ENCODE data around the gene CYB5D1.

CYB5D1 gene

DNA sequence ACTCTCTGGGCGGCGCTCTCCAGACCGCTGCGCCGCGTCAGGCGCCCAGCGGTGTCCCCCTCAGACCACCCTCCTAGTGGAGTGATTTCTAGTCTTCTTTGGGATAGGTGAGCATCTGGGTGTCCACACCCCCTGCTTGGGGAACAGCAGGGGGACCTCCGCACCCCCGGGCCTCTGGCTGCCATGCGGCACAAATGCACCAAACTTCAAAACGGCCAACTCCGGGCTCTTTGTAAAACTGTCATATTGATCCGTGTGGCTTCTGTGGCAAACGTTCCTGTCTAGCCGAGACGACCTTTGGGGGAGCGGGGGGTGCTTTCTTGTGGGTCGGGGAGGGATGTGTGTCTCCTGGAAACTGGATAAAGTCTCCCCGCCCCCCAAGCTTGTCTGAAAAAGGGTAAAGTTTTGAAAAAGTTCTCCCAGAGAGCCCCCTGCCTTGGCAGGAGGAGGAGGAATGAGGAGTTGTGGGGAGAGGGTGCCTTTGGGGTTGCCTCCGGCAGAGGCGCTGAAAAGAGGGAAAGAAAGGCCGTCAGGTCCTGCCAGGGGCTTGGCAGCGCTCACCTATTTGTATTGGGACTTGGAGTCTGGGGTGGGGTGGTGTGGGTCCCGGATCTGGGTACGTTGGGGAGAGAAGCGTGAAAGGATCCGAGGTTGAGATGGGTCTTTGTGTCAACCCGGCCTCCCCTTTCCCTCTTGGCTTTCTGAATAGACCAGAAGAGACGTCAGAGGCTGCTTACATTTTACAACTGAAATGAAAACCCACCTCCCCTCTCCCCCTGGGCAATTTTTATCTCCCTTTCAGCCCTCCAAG is 28.6 kb downstream of the CYB5D1 start:
- peak; percentile 31 for DNase-seq (ENCODE audit: low read depth)

DNA sequence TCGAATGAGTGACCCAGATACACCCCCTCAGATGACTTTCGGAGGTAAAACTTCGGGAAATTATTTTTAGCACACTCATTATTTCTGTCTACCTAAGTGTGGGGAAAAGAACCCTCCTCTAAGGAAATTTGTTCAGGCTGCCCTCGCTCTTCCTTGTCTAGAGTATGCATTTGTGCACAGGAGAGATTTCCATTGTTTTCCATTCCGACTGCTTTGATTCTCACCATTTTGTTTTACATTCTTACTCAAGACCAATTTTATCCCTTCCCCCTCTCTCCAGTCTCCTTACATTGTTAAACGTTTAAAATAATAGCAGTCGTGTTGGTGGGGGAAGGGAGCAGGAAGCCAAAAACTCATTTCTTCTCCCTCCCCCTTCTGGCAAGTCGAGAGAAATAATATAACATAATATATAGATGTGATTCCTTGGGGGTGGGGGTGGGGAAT is 29.3 kb downstream of the CYB5D1 start:
- DNase-seq (ENCODE audit: low read depth) = no peak

DNA sequence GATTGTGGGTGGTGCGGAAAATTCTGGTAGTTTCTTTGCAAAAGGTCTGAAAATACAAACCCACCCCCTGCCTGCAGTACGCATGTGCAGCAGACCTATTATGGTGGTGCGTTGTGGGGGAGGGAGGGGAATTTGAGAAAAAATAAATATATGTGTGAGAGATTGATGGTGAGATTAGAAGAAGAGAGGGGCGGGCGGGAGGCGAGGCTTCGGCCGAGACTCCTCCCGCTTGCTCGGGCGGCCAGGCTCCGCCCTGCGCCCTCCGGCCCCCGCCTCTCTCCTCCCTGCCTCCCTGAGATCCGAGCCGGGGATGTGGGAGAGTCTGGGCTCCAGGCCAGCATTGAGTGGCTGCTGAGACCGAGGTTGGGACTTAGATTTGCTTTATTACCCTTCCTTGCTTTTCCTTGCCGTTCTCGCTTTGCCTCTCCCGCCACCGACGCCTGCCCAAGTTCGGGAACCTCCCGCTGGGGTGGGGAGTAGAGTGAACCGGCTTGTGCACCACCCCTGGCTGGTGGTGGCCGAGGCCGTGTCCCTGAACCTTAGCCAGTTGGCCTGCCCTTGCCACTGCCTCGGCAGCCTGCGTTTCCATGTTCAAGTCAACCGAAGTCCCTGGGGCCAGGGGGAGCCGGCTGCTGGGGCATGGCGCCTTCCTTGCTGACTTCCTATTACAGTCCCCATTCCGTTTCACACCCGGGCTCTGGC is 29.8 kb downstream of the CYB5D1 start:
- peak; percentile 98 for DNase-seq (ENCODE audit: low read depth)

DNA sequence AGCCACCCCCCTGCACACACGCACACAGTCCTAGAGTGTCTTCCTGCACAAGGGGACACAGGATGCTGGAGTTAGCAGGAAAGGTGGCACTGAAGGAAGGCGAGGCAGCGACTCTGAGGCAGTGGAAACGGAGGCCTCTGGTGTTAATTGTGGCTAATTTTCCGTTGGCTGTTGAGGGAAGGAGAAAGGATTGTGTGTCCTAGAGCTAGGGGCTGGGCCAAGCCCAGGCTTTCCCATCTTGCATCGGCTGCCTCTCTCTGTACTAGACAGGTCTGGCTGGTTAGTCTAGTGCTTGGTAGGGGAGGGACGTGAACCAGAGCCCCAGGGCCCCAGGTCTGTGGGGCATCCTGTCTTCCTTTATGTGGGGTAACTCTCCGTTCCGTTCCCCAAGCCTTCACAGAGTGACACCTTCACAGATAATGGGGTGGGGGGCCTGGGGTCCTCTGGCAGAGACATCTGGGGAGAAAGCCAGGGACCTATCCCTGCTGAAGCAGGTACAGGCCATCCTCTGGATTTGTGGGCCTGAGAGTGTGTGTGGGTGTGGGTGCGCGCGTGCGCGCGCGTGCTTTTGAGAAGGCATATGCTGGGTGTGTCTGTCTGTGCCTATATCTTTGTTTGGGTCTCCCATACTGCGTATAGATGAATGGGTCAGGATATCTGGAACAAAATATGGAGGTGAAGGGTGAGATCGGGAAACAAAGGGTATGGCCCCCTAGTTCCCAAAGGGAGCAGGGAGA is 30.5 kb downstream of the CYB5D1 start, which contains the start of gene CHD3:
TSS of gene CHD3 (plus strand) at position 606 of the 737 bp plus-strand sequence. CDS start 212 bp downstream, outside the sequence.
- no peak for DNase-seq (ENCODE audit: low read depth)

DNA sequence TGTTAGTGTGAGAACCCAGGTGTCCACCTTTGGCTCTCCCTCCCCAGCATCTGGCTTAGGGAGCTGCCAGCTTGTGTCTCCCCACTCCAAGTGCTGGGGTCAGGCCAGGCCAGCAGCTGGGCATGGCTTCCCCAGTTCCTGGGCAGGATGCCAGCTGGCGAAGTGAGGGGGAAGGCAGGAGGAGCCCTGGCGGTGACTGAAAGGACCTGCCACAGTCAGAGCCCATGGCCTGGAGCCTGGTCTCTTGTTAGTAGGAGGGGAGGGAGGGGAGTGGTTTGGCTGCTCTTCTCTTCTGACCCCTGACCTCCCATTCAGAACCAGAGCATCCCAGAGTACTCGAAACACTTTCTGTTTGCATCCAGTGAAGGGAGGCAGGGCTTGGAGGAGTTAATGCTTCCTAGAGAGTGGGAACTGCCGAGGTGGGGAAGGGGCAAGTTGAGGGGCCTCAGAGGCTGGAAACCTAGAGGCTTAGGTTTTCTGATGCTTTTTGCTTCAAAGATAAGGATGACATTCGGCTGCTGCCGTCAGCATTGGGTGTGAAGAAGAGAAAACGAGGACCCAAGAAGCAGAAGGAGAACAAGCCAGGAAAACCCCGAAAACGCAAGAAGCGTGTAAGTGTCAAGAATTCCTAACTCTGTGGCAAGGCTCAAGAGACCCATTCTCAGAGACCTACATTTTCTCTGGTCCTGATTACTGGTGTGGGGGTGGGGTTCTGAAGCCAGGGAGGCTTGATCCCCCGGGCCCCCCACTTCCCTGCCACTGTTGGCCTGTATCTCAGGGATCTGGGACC is 31.6 kb downstream of the CYB5D1 start:
- peak; percentile 94 for DNase-seq (ENCODE audit: low read depth)

DNA sequence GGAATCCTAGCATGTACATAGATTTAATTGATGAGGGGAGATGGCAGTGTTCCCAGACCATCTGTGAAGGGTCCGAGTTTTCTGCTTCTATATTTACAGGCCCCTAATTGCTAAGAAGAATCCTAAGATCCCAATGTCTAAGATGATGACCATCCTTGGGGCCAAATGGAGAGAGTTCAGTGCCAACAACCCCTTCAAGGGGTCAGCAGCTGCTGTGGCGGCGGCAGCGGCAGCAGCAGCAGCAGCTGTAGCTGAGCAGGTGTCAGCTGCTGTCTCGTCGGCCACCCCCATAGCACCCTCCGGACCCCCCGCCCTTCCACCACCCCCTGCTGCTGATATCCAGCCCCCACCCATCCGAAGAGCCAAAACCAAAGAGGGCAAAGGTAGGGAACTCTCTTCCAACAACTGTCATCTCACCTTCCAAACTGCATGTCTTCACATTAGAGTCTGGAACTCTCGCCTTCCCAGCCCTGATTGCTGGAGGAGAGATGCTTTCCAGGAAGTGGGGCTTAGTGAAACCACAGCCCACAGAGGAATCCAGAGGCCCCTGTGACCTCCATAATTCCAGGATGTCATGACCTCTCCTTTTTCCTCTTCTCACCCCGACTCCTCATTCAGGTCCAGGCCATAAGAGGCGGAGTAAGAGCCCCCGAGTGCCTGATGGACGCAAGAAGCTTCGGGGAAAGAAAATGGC is 35.5 kb downstream of the CYB5D1 start:
- DNase-seq (ENCODE audit: low read depth) = no peak

DNA sequence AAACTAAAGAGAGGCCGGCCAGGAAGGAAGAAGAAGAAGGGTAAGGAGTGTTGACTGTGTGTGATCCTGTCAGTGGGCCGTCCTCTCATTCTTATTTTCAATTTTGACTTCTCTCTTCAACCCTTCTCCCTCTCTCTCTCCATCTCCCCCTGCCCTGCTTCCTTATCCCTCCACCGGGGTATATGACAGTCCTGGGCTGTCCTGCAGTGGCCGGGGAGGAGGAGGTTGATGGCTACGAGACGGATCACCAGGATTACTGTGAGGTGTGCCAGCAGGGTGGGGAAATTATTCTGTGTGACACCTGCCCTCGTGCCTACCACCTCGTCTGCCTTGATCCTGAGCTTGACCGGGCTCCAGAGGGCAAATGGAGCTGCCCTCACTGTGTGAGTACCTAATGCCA is 36.4 kb downstream of the CYB5D1 start:
- no peak for DNase-seq (ENCODE audit: low read depth)

DNA sequence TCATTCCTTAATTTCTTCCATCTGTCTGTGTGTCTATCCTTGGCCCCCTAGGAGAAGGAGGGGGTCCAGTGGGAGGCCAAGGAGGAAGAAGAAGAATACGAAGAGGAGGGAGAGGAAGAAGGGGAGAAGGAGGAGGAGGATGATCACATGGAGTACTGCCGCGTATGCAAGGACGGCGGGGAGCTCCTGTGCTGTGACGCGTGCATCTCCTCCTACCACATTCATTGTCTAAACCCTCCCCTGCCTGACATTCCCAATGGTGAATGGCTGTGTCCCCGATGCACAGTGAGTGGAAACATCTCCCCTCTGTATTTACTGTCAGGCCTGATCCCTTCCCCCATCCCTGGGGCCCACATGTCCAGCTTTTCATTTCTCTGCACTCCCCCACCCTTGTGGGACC is 37.1 kb downstream of the CYB5D1 start:
- DNase-seq (ENCODE audit: low read depth) = no peak

DNA sequence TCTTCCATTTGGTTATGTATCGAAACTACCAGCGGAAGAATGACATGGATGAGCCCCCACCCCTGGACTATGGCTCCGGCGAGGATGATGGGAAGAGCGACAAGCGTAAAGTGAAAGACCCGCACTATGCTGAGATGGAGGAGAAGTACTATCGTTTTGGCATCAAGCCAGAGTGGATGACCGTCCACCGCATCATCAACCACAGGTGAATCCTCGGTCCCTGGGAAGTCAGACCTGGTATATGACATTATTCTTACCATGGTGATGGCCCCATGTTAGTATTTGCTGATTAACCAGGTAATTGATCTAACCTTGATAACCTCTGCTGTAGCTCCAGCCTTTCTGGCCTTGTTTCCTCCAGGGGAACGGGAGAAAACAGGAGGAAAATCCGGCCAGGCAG is 39.3 kb downstream of the CYB5D1 start:
- no peak for DNase-seq (ENCODE audit: low read depth)

DNA sequence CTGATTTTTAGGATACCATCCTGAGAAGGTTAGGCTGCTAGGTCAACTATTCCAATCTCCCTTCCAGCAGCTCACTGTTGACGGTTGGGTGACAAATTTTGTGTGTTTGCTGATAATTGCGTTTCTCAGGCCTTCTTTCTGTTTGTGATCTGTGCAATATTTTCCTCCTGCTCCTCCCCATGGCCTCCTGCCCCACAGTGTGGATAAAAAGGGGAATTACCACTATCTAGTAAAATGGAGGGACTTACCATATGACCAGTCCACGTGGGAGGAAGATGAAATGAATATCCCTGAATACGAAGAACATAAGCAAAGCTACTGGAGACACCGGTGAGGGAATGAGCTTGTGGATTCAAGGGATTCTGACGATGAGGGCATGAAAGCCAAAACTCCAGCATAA is 40.0 kb downstream of the CYB5D1 start:
- peak; percentile 70 for DNase-seq (ENCODE audit: low read depth)

DNA sequence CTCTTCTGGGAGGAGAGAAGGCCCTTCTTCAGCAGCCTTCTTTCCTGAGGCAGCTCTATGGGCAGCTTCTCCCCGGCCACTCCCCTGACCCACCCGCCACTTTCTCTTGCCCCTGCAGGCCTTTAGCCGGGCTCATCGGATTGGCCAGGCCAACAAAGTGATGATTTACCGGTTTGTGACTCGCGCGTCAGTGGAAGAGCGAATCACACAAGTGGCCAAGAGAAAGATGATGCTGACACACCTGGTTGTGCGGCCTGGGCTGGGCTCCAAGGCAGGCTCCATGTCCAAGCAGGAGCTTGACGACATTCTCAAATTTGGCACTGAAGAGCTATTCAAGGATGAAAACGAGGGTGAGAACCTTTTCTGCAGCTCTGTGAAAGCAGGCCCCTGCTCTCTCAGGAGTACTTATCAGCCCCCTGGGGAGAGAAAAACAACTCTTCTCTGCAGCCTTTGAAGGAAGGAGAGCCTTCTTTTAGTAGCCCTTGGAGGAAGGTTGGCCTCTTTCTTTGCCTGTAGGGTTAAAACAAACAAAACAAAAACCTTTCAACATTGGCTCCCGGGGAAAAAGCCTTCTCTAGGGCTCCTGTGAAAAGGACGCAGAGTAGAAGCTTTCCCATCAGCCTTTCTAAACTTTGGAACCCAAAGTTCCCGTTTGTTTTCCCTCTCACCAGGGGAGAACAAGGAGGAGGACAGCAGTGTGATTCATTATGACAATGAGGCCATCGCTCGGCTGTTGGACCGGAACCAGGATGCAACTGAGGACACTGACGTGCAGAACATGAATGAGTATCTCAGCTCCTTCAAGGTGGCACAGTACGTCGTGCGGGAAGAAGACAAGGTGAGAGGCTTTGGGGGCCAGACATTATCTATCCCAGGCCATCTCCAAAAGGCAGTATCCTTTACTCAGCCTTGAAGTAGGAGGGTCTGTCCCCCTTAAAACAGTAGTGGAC is 45.6 kb downstream of the CYB5D1 start:
- no peak for DNase-seq (ENCODE audit: low read depth)

DNA sequence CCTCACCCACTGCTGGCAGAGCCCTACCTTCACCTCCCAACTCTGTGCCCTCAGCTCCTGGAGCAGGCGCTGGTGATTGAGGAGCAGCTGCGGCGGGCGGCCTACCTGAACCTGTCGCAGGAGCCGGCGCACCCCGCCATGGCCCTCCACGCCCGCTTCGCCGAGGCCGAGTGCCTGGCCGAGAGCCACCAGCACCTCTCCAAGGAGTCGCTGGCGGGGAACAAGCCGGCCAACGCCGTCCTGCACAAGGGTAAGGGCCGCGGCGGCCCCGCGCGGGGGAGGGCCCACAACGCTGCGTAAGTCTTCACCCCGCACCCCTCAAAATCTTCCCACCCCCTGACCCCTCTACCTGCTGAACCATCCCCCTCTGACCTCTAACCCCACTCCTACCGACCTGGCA is 51.3 kb downstream of the CYB5D1 start:
- no peak for DNase-seq (ENCODE audit: low read depth)

DNA sequence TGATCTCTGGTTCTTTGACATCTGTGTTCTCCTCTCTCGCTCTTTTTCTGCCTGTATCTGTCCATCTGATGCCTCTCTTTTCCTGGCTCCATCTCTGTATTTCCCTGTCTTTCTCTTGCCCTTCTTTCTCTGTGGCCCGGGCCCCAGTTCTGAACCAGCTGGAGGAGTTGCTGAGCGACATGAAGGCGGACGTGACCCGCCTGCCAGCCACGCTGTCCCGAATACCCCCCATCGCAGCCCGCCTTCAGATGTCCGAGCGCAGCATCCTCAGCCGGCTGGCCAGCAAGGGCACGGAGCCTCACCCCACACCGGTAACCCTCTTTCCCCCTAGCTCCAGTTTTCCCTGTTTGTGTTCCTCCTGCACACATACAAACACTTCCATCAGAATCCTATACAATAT is 52.5 kb downstream of the CYB5D1 start:
- DNase-seq (ENCODE audit: low read depth) = no peak

DNA sequence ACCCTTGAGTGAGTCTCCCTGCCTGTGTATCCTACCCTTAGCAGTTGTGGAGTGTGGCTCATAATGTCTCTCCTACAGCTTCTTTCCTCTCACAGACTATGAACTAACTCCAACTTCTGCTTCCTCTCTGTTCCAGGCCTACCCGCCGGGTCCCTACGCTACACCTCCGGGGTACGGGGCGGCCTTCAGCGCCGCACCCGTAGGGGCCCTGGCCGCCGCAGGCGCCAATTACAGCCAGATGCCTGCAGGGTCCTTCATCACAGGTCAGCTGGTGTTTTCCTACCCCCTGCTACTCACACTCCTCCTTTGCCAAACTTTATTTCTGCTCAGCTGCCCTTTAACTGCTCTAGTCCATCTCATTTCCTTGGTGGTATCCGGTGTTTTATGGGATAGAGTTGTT is 52.9 kb downstream of the CYB5D1 start:
- DNase-seq (ENCODE audit: low read depth) = no peak

DNA sequence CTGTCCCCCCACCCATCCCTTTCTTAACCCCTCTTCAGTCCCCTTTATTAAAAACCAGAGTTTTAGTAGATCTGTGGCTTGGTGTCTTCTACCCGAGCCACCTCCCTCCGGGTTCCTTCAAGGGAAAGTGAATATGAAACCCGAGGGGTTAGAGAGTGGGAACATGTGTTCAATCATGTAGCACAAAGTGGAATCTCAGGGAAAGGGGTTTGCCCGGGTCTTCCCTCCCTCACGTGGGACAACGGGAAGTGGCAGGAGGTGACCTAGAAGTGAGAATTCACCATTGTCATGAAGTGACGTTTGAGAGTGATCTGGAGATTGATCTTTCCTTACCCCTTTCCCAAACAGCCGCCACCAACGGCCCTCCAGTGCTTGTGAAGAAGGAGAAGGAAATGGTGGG is 53.3 kb downstream of the CYB5D1 start:
- DNase-seq (ENCODE audit: low read depth) = no peak
